Endodermal cell (in vitro differentiated cells): ENCODE measurements around the gene CNOT4. TPM values are rescaled to one million over a fixed set of nuclear protein-coding genes. Genes with fewer than 3 reads are reported as not detected.

Source experiments
- DNase-seq: peaks from one replicate; pipeline ENCODE4 v3.0.0-alpha.2; 2017
- H3K27ac ChIP-seq: 2 replicates; pipeline ENCODE4 v1.5.1; 2013; ENCODE audit warnings: mild to moderate bottlenecking, low read depth, low read length, moderate library complexity
- H3K27me3 ChIP-seq: 2 replicates; pipeline ENCODE4 v1.6.1; 2013; ENCODE audit warnings: mild to moderate bottlenecking, low read length, moderate library complexity; ENCODE audit not compliant: insufficient read depth, control insufficient read depth, poor library complexity, severe bottlenecking
- H3K36me3 ChIP-seq: 2 replicates; pipeline ENCODE4 v1.7.0; 2013; ENCODE audit warnings: mild to moderate bottlenecking, low read length, moderate library complexity; ENCODE audit not compliant: control insufficient read depth, insufficient read depth
- H3K4me1 ChIP-seq: one replicate; pipeline ENCODE4 v1.7.0; 2013; ENCODE audit warnings: low read length; ENCODE audit not compliant: control insufficient read depth, insufficient read depth
- H3K4me3 ChIP-seq: 2 replicates; pipeline ENCODE4 v1.5.1; 2013; ENCODE audit warnings: mild to moderate bottlenecking, low read length, moderate library complexity
- H3K9ac ChIP-seq: 2 replicates; pipeline ENCODE4 v1.6.1; 2013; ENCODE audit warnings: mild to moderate bottlenecking, low read length, moderate library complexity; ENCODE audit not compliant: poor library complexity, severe bottlenecking; ENCODE audit errors: extremely low read depth
- H3K9me3 ChIP-seq: 2 replicates; pipeline ENCODE4 v1.6.1; 2013; ENCODE audit warnings: mild to moderate bottlenecking, low read length, moderate library complexity; ENCODE audit not compliant: control insufficient read depth
- H3K27ac Mint-ChIP-seq: 2 replicates; pipeline ENCODE4 v1.8.0; 2020; ENCODE audit warnings: mixed read lengths
- H3K27me3 Mint-ChIP-seq: 2 replicates; pipeline ENCODE4 v1.8.0; 2021; ENCODE audit warnings: mild to moderate bottlenecking, mixed read lengths; ENCODE audit not compliant: insufficient read depth
- H3K36me3 Mint-ChIP-seq: 2 replicates; pipeline ENCODE4 v1.8.0; 2020; ENCODE audit warnings: low read depth, mixed read lengths
- H3K4me1 Mint-ChIP-seq: 2 replicates; pipeline ENCODE4 v1.8.0; 2020; ENCODE audit warnings: mixed read lengths
- H3K4me3 Mint-ChIP-seq: 2 replicates; pipeline ENCODE4 v1.8.0; 2020; ENCODE audit warnings: mild to moderate bottlenecking, moderate library complexity, mixed read lengths
- H3K9me3 Mint-ChIP-seq: 2 replicates; pipeline ENCODE4 v1.8.0; 2020; ENCODE audit warnings: mild to moderate bottlenecking, mixed read lengths
- CTCF ChIP-seq: fragments of 200-600 bp; sonication (generic); conservative IDR thresholded peaks from 2 replicates; pipeline ENCODE4 v1.5.0; 2021; ENCODE audit warnings: antibody characterized with exemption, mild to moderate bottlenecking
- WGBS, 2 experiments: methylation state at CpG; one replicate each; pipeline versions ENCODE4 v1.1.5 to v1.1.7; 2013; ENCODE audit warnings: missing lambda C conversion rate in 2 of 2, mixed read lengths in 1 of 2; ENCODE audit not compliant: insufficient coverage in 1 of 2, insufficient read length in 1 of 2; 5-methylcytosine and 5-hydroxymethylcytosine counted together
- total RNA-seq, 2 donors: library from RNA; stranded (reverse); fragmentation: NEBNext Ultra II Directional in 1 of 2; extraction: Animal tissue kit (Norgen Biotek cat#: 25700) in 1 of 2; gene quantifications; 2 replicates in 1 of 2; 3 replicates in 1 of 2; pipeline ENCODE4 v1.2.1, GENCODE V29; 2021

Gene CNOT4
- total RNA-seq, 2 donors from 2014 or later, result 22.7 to 23.8 TPM

GRCh38 chr7:135313971-135314370 is 195.9 kb downstream of the CNOT4 start:
- H3K27ac ChIP-seq, result no peak overlapping the region
- peaks cover 6% of the 10 kb centered on the region for H3K4me1 Mint-ChIP-seq
- 81 to 82% methylated on average over 8 to 10 of the region's 10 CpGs for WGBS, 2 experiments
- no peaks in the 10 kb centered on the region for H3K9me3 Mint-ChIP-seq
- no peak overlapping the region for H3K9ac ChIP-seq
- H3K27me3 ChIP-seq, result no peaks in the 10 kb centered on the region
- H3K36me3 Mint-ChIP-seq, result no peaks in the 10 kb centered on the region
- no peak for TF ChIP-seq CTCF
- H3K4me3 ChIP-seq, result no peak overlapping the region
- no peak overlapping the region for H3K4me3 Mint-ChIP-seq
- no peaks in the 10 kb centered on the region for H3K9me3 ChIP-seq
- H3K27me3 Mint-ChIP-seq, result peaks cover 2% of the 10 kb centered on the region
- no peak overlapping the region for H3K27ac Mint-ChIP-seq
- H3K4me1 ChIP-seq, result no peaks in the 10 kb centered on the region
- DNase-seq, result no peak
- no peaks in the 10 kb centered on the region for H3K36me3 ChIP-seq

Other genes starting within 250 kb of the CNOT4 start
- gene NUP205, start 47.8 kb upstream of the CNOT4 start, total RNA-seq, result 100 to 1,000 TPM; 118 to 129 TPM
- 10 to 100 TPM; 33.1 to 38.2 TPM for gene STMP1, start 152.4 kb upstream of the CNOT4 start, total RNA-seq
- gene SLC13A4, start 218.1 kb upstream of the CNOT4 start, total RNA-seq, result 1 to 10 TPM; 1.8 to 3.2 TPM
- not detected for gene FAM180A, start 238.7 kb upstream of the CNOT4 start, total RNA-seq